Vagina (tissue), 2 donors: ENCODE measurements around the gene CPLX1.

Experiments
- CTCF ChIP-seq, 3 experiments: fragments of 450-650 bp in 2 of 3; fragments of 200-600 bp in 1 of 3; sonication (generic) in 1 of 3; IDR thresholded peaks; one replicate each; pipeline ENCODE4 v1.5.1; 2017 to 2019; ENCODE audit warnings: antibody characterized with exemption in 3 of 3, mild to moderate bottlenecking in 2 of 3, moderate library complexity in 2 of 3
- POLR2AphosphoS5 ChIP-seq, 2 donors: sonication (generic); formaldehyde crosslinking; IDR thresholded peaks; one replicate each; pipeline ENCODE4 v1.9.0; 2017; ENCODE audit warnings: antibody characterized with exemption in 2 of 2, mild to moderate bottlenecking in 2 of 2, low read depth in 1 of 2; ENCODE audit not compliant: insufficient read depth in 1 of 2

GRCh38 chr4:826508-827208, 729 bp upstream of the CPLX1 start:
- TF ChIP-seq POLR2AphosphoS5 (IDR thresholded peaks at IDR 0.05; ENCODE audit: insufficient read depth in 1 of 2, low read depth in 1 of 2) = no peak
- TF ChIP-seq CTCF (IDR thresholded peaks at IDR 0.05) = no peak
